Activated T-helper 1 cell treated with Interleukin-2 at 50 U/mL for 16 hours (primary cell): Measurements from ENCODE around the gene DUSP1.
A peak's percentile ranks its signal among the peaks of the same experiment; 100 is the strongest.

Source experiments
- DNase-seq: peaks from one replicate; pipeline ENCODE4 v3.0.0-alpha.2; 2020; ENCODE audit warnings: low read depth

Gene DUSP1

DNA sequence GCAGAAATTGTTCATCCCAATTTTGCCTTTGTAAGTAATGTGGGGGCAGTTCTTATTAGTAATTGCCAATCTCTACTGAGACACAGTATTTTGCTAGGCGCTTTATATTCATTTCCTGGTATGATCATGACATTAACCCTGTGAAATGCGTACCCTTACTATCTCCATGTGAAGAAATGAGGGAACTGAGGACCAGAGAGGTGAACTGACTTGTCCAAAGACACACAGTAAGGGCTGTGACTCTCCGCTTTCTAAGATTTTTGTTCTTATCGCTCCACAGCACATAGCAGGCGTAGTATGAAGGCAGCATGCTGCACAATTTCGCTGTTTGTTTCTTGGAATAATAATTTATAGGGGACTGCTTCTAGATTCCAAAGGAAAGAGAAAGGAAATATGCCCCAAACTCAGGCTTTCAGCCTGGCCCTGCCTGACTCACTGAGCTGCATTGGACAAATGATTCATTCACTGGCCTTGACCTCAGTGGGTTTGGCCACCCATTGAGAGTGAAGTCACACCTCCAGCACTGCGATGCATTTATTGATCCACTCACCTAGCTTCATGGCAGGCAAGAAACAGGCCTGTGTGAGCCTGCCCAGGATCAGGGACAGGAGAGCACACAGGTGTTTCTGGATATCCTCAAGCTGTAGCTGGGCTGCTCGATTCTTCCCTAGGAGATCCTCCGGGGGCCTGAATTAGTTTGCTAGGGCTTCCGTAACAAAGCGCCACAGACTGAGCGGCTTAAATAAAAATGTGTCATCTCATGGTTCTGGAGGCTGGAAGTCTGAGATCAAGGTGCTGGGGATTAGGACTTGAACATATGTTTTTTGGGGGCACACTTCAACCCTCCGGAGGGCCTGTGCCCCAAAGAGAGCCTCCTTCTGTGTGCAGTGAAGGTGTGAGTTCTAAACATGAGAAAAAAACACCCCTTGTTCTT, 7.2 kb upstream of the DUSP1 start:
- no peak for DNase-seq

GRCh38 chr5:172776235-172776594, 5.2 kb upstream of the DUSP1 start:
- DNase-seq: no peak

GRCh38 chr5:172775326-172776234, 4.6 kb upstream of the DUSP1 start:
- no peak for DNase-seq

DNA sequence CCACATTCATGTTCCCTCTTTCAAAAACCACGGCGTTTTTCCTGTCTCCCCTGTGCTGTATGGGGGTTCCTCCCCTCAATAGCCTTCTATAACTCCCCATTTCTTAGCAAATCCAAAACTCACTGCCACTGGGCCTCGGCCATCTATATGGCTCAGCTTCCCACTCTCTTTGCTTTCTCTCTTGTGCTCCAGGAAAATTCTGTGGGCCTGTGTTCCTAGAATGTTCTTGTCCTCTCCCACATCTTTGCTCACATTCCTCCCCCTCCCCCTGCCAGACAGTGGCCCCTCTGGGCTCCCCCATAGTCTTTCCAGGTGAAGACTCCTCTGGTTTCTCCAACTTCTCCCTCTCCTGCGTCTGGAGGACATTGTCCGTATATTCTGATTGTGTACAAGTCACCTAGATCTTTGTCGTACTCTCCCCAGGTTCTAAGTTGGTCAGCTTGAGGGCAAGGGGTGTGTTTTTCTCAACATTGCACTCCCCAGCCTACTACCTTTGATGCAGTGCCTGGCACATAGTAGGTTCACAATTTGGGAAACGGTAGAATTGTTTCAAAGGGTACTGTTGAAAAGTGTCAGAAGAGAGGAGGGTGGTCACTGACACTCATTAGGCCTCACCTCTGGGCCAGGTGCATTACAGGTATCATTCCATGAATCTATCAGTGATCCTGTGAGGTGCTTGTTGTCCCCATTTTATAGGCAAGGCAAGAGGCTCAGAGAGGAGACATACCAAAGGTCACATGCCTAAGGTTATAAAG, 3.7 kb upstream of the DUSP1 start:
- DNase-seq: no peak

- no peak for DNase-seq
These were observed 2.8 kb upstream of the DUSP1 start for GRCh38 chr5:172773481-172774469.

DNA sequence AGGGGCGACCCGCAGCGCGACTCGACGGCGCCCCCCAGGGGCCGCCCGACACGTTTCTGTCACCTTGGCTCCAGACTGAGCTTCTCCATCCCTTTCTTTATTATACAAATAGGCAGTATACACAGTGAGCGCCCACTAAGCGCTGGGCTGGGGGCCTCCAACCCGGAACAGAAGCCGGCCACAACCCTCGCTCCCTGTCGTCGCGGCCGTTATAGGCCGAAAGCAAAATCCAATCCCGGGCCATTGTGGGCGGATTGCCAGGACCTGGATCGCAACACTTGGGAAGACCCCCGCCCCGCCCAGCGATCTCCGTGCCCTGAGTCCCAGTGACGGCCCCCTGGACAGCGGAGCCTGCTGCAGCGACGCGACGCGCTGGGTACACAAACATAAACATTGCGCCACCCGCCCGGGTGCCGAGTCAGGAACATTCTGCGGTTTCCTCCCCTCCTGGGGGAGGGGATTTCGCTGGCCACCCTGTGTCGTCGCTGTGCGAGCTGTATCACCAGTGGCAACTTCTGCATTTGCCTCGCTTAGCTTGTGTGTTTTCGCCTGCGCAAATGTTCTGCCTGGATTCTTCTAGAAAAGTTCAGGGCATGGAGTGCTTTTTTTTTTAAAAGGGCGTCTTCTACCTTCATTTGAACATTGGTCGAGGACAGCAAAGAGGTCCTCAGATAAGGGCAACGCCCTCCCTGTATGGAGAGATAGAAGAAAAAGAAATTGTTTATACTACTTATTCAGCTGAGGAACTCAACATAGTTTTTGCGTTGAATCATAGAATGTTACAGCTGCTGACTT, 1.3 kb upstream of the DUSP1 start:
- DNase-seq: peak; percentile 69

DNA sequence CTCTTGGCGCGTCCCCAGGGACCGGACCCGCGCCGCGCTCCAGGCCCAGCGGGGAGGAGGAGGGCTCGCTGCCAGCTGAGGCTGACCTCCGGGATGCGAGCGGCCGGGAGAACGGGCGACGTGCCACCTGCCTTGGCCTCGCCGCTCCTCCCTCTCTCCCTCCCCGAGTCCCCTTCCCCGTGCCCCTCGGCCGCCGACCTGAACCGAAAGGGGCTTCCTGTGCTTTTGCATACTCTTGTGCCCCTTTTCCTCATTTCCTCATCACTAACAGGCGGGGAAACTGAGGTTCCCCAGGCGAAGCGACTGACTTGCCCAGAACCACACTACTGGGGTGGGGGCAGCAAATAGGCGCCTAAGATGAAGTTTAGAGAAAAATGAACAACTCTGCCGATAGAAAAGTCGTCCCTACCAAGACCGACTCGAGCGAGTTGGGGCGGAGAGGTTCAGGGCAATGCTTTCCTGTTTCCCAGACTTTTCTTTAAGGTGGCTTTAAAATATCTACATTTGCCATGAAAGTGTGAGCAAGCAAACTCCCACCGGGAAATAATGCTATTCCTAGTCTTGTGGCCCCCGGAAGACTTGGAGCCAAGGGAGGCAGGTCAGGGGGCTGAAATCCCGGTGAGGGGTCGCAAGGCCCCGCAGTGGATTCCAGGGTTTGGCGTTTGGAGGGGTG, 580 bp upstream of the DUSP1 start:
- peak; percentile 18 for DNase-seq

GRCh38 chr5:172770374-172770674, 671 bp downstream of the DUSP1 start:
- DNase-seq: no peak

DNA sequence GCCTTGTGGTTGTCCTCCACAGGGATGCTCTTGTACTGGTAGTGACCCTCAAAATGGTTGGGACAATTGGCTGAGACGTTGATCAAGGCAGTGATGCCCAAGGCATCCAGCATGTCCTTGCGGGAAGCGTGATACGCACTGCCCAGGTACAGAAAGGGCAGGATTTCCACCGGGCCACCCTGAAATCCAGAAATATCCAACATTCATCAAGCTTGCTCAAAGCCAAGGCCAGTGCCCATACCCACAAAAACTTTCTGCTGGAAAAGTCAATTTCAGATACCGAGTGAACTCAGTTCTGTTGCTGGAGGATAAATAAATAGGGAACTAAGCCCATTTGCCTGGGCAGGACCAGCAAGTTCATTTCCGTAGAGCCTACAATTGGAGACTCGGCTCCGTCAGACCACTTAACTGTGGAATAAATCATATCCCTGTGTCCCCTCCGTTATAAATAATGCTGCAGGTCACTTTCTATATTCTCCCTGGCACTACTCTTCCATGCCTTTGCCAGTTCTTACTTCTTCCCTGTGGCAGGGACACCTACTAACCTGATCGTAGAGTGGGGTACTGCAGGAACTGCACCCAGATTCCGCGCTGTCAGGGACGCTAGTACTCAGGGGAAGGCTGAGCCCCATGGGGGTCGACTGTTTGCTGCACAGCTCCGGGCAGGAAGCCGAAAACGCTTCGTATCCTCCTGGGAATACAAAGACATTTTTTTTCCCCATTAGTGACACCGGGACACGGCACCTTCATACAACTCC, 1.2 kb downstream of the DUSP1 start:
- no peak for DNase-seq

DNA sequence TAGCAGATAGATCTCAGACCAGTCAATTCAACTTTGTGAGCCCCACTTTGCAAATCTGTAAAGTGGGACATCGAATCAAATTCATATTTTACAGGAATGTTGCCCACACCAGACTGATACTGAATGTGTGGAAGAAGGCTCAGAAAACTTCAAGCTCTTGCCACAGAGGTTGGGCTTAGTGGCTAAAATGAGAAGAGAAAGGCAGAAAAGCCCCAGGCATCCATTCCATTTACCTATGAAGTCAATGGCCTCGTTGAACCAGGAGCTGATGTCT, 1.7 kb downstream of the DUSP1 start:
- no peak for DNase-seq

DNA sequence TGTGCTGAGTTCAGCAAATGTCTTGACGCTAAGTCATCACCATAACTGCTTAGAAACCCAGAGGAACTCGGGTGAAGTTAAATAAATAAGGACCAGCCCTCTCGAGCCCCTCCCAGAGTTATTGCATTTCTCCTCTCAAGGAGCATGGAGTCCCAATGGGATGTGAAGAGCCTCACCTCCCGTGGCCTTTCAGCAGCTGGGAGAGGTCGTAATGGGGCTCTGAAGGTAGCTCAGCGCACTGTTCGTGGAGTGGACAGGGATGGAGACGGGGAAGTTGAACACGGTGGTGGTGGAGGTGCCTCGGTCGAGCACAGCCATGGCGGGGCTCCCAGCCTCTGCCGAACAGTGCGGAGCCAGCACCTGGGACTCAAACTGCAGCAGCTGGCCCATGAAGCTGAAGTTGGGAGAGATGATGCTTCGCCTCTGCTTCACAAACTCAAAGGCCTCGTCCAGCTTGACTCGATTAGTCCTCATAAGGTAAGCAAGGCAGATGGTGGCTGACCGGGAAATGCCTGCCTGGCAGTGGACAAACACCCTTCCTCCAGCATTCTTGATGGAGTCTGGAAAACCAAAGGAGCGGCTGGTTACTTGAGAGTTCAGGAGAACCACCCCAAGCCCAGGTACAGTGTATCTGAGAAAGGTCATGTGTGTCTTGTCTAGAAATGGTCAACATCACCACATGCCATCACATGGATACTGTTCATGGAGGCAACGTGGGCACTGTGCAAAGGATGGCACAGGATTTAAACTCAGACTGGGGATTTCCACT, 2.2 kb downstream of the DUSP1 start:
- DNase-seq: no peak

DNA sequence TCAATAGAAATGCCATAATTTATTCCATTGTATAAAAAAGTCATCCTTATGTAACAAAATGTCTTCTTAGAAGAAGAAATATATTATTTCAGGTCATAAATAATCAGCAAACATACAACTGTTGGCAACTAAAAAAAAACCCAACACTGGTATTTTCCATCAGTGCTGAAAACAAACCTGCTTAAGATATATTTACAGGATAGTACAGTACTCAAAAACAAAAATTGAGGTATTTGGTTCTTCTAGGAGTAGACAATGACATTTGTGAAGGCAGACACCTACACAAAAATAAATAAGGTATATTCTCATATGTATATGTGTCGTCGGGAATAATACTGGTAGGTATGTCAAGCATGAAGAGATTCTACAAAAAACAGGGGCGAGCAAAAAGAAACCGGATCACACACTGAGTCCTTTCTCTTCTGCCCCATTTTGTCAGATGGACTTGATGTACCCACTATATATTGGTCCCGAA, 2.9 kb downstream of the DUSP1 start:
- no peak for DNase-seq

DNA sequence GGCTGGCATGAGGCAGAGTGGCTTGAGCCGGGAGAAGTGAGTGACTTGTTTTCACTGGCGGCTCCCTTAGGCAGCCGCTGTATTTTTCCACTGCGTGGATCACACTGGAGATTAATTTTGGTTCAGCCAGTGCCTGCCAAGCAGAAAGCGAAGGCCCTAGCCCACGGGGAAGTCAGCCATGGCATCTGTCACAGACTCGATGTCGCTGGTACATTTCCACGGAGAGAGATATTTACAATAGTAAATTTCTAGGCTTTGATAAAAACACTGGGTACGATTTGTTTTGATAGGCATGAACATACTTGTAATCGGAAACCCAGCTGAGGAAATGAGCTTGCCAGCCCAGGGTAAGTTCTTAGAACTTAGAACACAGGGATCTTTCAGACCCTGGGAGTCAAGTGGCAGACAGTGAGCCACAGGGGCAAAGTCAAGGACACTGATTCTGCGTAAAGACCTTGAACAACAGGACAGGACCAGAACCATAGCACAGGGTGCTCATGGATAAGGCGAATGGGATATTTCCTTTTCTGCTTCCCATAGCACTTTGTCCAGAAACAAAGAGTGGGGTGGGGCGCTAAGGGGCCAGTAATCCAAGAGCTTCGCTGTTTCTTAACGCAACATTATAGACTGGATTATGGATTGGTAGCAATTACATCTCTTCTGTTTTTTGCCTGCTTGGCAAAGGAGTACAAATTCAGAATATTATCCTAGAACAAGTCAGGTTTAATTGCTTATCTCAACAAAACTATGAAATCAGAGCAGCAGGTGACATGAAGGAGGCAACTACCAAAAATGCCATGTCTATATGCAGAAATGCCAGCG, 4.5 kb downstream of the DUSP1 start:
- DNase-seq: no peak

DNA sequence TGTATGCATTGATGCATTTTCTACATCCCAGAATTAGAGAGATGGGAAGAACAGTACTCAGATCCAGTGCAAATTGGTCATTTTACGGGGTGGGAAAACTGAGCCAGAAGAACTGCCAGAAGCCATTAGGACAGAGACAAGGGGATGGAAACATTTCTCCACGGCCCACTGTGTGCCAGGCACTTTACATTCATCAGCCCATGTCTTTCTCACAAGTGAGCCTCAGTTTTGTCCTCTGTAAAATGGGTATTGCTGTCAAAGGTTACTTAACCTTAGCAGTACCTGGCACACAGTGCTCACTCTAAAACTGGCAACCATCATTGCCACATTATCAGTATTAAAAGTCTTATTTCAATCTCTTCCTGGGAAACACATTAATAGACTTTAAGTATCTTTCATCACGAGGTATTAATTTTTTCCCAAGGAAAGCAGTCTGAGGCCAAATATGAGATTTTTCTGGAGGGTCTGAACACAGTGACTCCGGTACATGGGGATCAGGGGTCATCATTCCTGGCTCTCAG, 5.2 kb downstream of the DUSP1 start:
- no peak for DNase-seq

GRCh38 chr5:172764861-172765765, 5.9 kb downstream of the DUSP1 start:
- DNase-seq: peak; percentile 88

DNA sequence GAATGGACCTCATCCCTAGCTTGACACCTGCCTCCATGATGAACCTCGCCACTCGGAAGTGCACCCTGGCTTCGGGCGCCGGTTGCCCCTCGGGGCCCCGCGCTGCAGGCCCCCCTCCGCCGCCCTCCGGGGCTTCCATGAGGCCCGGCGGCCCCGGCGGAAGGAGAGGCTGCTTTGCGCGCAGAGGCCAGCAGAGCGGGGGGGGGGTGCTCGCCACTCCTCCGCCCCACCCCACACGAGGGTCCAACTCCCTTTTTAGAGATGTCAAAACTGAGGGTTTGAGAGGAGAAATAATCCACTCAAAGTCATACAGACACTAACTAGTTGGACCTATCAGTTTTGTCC, 7.9 kb downstream of the DUSP1 start:
- DNase-seq: no peak
